ENCODE measurements around the gene SPINK2. TPM values are rescaled to one million over a fixed set of nuclear protein-coding genes. Genes with fewer than 3 reads are reported as not detected.

SPINK2 gene
- total RNA-seq, 1 experiment from 2014 or later: not detected

Small RNA genes lying within 50 kb of the gene (small RNA-seq; reads per million reads assigned to genes)
- not detected for gene RF00017
- gene RF00019: not detected
- gene RN7SL357P: not detected
- gene RN7SL492P: not detected

Other genes with a start within 250 kb of the SPINK2 start
- not detected in 2 replicates for gene HOPX, start 140.4 kb downstream of the SPINK2 start, total RNA-seq (2014; rRNA removed; shearing (Covaris generic))
- gene REST, start 86.2 kb upstream of the SPINK2 start, total RNA-seq (2014; rRNA removed; shearing (Covaris generic)): 36.4 and 39.9 TPM in 2 replicates
- 21.4 and 23.5 TPM in 2 replicates for gene NOA1, start 155.9 kb upstream of the SPINK2 start, total RNA-seq (2014; rRNA removed; shearing (Covaris generic))
- gene POLR2B, start 157.2 kb upstream of the SPINK2 start, total RNA-seq (2014; rRNA removed; shearing (Covaris generic)): 116 and 122 TPM in 2 replicates

All from HT1080 (cell line).